Gastroesophageal sphincter (tissue), 3 donors: ENCODE results near the gene PLEKHA7.

Experiments
- EP300 ChIP-seq: sonication (generic); formaldehyde crosslinking; IDR thresholded peaks from one replicate; pipeline ENCODE4 v1.6.1; 2017; ENCODE audit warnings: antibody characterized with exemption, mild to moderate bottlenecking
- POLR2A ChIP-seq, 2 donors: fragments of 450-650 bp; IDR thresholded peaks; one replicate each; pipeline ENCODE4 v1.6.1; 2017; ENCODE audit warnings: antibody characterized with exemption in 2 of 2, mild to moderate bottlenecking in 2 of 2, moderate library complexity in 1 of 2
- POLR2AphosphoS5 ChIP-seq: sonication (generic); formaldehyde crosslinking; IDR thresholded peaks from one replicate; pipeline ENCODE4 v1.6.1; 2017; ENCODE audit warnings: antibody characterized with exemption
- TF ChIP-seq, protein P1 (sequence below), 4 experiments: fragments of 200-600 bp in 2 of 4; fragments of 450-650 bp in 2 of 4; sonication (generic) in 1 of 4; IDR thresholded peaks; one replicate each; pipeline ENCODE4 v1.5.1; 2017 to 2019; ENCODE audit warnings: antibody characterized with exemption in 4 of 4, mild to moderate bottlenecking in 2 of 4, moderate library complexity in 2 of 4

DNA sequence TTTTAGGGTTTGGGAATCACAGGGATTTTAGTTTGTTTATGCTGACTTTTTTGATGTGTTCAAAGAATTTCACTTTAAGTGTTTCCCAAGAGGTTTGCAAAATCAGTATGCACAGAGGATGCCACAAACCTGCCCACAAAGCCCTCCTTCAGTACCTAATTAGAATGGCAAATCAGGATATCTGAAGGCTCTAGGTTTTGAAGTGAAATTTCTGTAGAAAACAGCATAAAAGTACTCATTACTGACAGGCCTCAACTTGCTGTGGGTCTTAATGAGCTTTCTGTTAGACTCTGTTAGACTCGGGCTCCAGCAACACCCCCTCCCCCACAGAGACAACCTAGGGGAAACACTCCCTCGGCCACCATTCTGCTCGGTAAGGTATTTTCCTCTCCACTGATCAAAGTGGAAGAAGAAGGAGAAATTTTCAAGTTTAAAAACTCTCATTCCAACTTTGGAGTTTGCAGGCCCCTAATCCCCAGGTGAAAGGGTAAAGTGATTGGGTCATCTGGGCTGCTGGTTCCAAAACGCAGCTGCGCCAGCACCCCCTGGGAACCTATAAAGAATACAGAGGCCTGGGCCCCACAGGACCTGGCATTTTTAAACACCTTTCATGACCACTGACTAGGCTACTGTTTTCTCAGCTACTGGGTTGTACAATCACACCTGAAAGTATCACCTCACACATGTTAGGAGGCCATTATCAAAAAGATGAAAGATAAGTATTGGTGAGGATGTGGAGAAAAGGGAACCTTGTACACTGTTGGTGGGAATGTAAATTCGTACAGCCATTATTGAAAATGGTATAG is 67.5 kb downstream of the PLEKHA7 start:
- TF ChIP-seq, protein P1, sequence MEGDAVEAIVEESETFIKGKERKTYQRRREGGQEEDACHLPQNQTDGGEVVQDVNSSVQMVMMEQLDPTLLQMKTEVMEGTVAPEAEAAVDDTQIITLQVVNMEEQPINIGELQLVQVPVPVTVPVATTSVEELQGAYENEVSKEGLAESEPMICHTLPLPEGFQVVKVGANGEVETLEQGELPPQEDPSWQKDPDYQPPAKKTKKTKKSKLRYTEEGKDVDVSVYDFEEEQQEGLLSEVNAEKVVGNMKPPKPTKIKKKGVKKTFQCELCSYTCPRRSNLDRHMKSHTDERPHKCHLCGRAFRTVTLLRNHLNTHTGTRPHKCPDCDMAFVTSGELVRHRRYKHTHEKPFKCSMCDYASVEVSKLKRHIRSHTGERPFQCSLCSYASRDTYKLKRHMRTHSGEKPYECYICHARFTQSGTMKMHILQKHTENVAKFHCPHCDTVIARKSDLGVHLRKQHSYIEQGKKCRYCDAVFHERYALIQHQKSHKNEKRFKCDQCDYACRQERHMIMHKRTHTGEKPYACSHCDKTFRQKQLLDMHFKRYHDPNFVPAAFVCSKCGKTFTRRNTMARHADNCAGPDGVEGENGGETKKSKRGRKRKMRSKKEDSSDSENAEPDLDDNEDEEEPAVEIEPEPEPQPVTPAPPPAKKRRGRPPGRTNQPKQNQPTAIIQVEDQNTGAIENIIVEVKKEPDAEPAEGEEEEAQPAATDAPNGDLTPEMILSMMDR (IDR thresholded peaks at IDR 0.05), result no peak
- TF ChIP-seq EP300 (no peak), POLR2A (IDR thresholded peaks at IDR 0.05) (no peak), POLR2AphosphoS5 (no peak)
